Ishikawa (cell line): ENCODE measurements around the gene SREBF2.

Source experiments
- CEBPB ChIP-seq: IDR thresholded peaks from 2 replicates; pipeline ENCODE4 v1.6.1; 2012
- CREB1 ChIP-seq: IDR thresholded peaks from 2 replicates; pipeline ENCODE4 v1.6.1; 2012; ENCODE audit warnings: low read depth
- EGR1 ChIP-seq: IDR thresholded peaks from 2 replicates; pipeline ENCODE4 v1.6.1; 2012
- EP300 ChIP-seq: IDR thresholded peaks from 2 replicates; pipeline ENCODE4 v1.6.1; 2012; ENCODE audit warnings: borderline replicate concordance
- FOXM1 ChIP-seq: IDR thresholded peaks from 2 replicates; pipeline ENCODE4 v1.6.1; 2012; ENCODE audit warnings: low read depth, borderline replicate concordance
- NFIC ChIP-seq: IDR thresholded peaks from 2 replicates; pipeline ENCODE4 v1.6.1; 2012
- RAD21 ChIP-seq: IDR thresholded peaks from 2 replicates; pipeline ENCODE4 v1.6.1; 2012; ENCODE audit warnings: low read depth
- TAF1 ChIP-seq: IDR thresholded peaks from 2 replicates; pipeline ENCODE4 v1.6.1; 2012; ENCODE audit warnings: low read depth, mild to moderate bottlenecking
- TCF12 ChIP-seq: IDR thresholded peaks from 2 replicates; pipeline ENCODE4 v1.6.1; 2012; ENCODE audit warnings: low read depth
- TEAD4 ChIP-seq: IDR thresholded peaks from 2 replicates; pipeline ENCODE4 v1.6.1; 2012
- YY1 ChIP-seq: IDR thresholded peaks from 2 replicates; pipeline ENCODE4 v1.6.1; 2012; ENCODE audit warnings: low read depth
- ZBTB7A ChIP-seq: IDR thresholded peaks from 2 replicates; pipeline ENCODE4 v1.6.1; 2012; ENCODE audit warnings: low read depth
- TF ChIP-seq, protein P1 (sequence below): IDR thresholded peaks from 2 replicates; pipeline ENCODE4 v1.6.1; 2012
- TF ChIP-seq, protein P2 (sequence below): IDR thresholded peaks from 2 replicates; pipeline ENCODE4 v1.6.1; 2012
- TF ChIP-seq, protein P3 (sequence below): IDR thresholded peaks from 2 replicates; pipeline ENCODE4 v1.6.1; 2012; ENCODE audit warnings: low read depth, mild to moderate bottlenecking

The SREBF2 gene

DNA sequence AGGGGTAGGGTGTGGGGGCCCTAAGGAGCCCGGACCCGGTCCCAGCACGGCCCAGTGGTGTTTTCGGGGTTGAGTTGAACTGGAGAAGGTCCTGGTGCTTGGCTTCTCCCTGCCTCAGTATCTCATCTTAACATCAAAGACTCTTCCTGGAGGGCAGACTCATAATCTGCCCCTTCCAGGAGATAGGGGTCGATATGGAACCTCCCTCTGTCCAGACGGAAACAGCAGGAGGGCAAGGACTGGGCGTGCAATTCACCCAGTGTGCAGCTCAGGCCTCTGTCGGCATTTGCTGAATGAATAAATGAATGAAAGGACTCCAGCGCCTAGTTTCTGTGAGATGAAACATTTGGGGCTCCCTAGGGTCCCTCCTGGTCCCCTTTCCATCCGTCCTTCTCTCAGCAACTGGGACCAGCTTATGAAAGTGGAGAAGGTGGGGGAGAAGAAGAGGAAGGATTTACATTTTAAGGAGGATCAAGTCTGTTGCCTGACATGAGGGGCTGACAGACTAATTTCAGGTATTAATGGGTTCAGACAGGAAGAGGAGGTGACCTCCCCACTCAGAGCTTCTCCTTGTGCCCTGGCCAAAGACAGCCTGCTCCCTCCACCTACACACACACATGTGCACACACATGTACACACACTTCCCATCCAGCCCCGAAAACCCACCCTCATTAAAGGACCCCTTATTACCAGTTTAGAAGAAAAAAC, 83.0 kb downstream of the SREBF2 start:
- no peak for TF ChIP-seq TAF1
- TF ChIP-seq, protein P1, sequence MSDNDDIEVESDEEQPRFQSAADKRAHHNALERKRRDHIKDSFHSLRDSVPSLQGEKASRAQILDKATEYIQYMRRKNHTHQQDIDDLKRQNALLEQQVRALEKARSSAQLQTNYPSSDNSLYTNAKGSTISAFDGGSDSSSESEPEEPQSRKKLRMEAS: no peak
- no peak for TF ChIP-seq CEBPB
- TF ChIP-seq ZBTB7A: no peak
- TF ChIP-seq NFIC: no peak
- TF ChIP-seq EP300: no peak
- TF ChIP-seq, protein P2, sequence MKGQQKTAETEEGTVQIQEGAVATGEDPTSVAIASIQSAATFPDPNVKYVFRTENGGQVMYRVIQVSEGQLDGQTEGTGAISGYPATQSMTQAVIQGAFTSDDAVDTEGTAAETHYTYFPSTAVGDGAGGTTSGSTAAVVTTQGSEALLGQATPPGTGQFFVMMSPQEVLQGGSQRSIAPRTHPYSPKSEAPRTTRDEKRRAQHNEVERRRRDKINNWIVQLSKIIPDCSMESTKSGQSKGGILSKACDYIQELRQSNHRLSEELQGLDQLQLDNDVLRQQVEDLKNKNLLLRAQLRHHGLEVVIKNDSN: no peak
- no peak for TF ChIP-seq TCF12
- no peak for TF ChIP-seq YY1
- TF ChIP-seq, protein P3, sequence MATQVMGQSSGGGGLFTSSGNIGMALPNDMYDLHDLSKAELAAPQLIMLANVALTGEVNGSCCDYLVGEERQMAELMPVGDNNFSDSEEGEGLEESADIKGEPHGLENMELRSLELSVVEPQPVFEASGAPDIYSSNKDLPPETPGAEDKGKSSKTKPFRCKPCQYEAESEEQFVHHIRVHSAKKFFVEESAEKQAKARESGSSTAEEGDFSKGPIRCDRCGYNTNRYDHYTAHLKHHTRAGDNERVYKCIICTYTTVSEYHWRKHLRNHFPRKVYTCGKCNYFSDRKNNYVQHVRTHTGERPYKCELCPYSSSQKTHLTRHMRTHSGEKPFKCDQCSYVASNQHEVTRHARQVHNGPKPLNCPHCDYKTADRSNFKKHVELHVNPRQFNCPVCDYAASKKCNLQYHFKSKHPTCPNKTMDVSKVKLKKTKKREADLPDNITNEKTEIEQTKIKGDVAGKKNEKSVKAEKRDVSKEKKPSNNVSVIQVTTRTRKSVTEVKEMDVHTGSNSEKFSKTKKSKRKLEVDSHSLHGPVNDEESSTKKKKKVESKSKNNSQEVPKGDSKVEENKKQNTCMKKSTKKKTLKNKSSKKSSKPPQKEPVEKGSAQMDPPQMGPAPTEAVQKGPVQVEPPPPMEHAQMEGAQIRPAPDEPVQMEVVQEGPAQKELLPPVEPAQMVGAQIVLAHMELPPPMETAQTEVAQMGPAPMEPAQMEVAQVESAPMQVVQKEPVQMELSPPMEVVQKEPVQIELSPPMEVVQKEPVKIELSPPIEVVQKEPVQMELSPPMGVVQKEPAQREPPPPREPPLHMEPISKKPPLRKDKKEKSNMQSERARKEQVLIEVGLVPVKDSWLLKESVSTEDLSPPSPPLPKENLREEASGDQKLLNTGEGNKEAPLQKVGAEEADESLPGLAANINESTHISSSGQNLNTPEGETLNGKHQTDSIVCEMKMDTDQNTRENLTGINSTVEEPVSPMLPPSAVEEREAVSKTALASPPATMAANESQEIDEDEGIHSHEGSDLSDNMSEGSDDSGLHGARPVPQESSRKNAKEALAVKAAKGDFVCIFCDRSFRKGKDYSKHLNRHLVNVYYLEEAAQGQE: no peak

DNA sequence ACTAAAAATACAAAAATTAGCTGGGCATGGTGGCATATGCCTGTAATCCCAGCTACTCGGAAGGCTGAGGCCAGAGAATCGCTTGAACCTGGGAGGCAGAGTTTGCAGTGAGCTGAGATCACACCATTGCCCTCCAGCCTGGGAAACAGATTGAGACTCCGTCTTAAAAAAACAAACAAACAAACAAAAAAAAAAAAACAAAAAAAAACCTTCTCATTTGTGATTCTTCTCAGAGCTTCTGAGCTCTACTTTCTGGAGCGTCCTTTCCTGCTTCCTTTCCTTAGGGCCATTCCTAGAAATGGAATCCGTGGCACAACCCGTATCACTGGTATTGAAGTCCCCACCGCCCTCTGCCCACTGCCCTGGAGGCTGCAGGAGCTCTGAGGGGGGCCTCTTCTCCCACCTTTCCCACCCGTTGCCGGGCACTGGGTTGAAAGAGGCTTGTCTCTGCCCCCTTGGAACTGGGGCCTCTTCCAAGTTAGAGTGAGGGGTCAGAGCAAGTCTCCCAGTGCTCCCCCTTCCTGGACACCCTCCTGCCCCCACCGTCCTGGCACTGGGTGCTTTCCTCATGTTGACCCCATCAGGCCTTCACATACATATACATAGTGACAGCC, 83.9 kb downstream of the SREBF2 start:
- TF ChIP-seq RAD21: no peak
- no peak for TF ChIP-seq CREB1
- TF ChIP-seq ZBTB7A: no peak
- no peak for TF ChIP-seq EP300
- no peak for TF ChIP-seq TEAD4
- no peak for TF ChIP-seq TCF12
- TF ChIP-seq, protein P3: no peak
- TF ChIP-seq CEBPB: no peak
- no peak for TF ChIP-seq FOXM1

DNA sequence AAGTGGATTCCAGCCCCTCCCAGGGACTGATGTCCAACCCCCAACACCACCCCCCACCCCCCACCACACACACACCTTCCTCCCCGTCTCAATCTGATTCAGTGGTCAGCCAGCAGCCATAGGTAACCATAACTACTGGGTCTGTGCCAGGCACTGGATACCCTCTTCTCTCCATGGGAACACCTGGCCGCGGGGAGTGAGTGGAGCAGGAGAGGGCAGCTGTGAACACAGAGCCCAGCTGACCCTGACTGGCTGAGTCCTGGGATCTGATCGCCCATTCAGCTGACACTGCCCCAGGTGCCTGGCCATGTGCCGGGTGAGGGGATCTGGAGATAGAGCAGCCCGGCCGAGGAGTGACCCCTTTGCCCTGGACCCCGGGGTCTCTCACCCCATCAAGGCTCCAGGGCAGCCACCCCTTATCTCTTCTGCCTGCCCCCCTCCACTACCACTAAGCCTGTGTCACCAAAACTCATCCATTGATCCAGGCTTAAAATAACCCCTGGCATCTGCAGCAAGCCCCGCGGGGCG, 84.5 kb downstream of the SREBF2 start:
- TF ChIP-seq, protein P2: no peak
- TF ChIP-seq NFIC (no peak), TAF1 (no peak), TEAD4 (no peak), RAD21 (no peak), ZBTB7A (no peak; the same call in 1 of the 2 replicates), YY1 (no peak), CEBPB (no peak), CREB1 (no peak), EP300 (no peak), TCF12 (no peak), FOXM1 (no peak), EGR1 (no peak)
- TF ChIP-seq, protein P3: no peak
- TF ChIP-seq, protein P1: no peak
